PC-9 (cell line): Measurements from ENCODE around the gene GLB1L2. TPM values are rescaled to one million over a fixed set of nuclear protein-coding genes. Genes with fewer than 3 reads are reported as not detected.

Experiments
- BruUV-seq: library from RNA; stranded (reverse); fragments of 400-500 nt; replicated peaks from 2 replicates; lab custom pipeline; 2021; lab: Mats Ljungman, UMichigan
- CTCF ChIA-PET: fragments of 300-600 bp; sonication (Branson Sonifier 250); formaldehyde crosslinking; loops from one replicate; lab custom pipeline; 2022; ENCODE audit warnings: antibody characterized with exemption; lab: Charles Lee
- POLR2A ChIA-PET: fragments of 300-600 bp; sonication (Branson Sonifier 250); formaldehyde crosslinking; loops from one replicate; lab custom pipeline; 2022; ENCODE audit warnings: antibody characterized with exemption; ENCODE audit not compliant: unreplicated experiment; lab: Charles Lee
- DNase-seq, 2 experiments: peaks; one replicate each; pipeline versions ENCODE4 v3.0.0 to v3.0.0-alpha.2; 2015 to 2022; ENCODE audit warnings: mixed read lengths in 1 of 2
- H2AFZ ChIP-seq: fragments of 200-600 bp; sonication (generic); 2 replicates; pipeline ENCODE4 v1.8.1; 2017; ENCODE audit warnings: antibody characterized with exemption
- H3F3A ChIP-seq: fragments of 200-600 bp; sonication (generic); 2 replicates; pipeline ENCODE4 v1.8.1; 2017; ENCODE audit warnings: antibody characterized with exemption, mild to moderate bottlenecking, low read depth; ENCODE audit not compliant: insufficient read depth
- H3K27ac ChIP-seq: fragments of 200-600 bp; sonication (generic); 2 replicates; pipeline ENCODE4 v1.6.1; 2016; ENCODE audit warnings: mixed run types
- H3K27me3 ChIP-seq: fragments of 200-600 bp; sonication (generic); 2 replicates; pipeline ENCODE4 v1.6.1; 2016; ENCODE audit warnings: low read depth, mixed run types; ENCODE audit not compliant: insufficient read depth
- H3K36me3 ChIP-seq: fragments of 200-600 bp; sonication (generic); 2 replicates; pipeline ENCODE4 v1.6.1; 2016; ENCODE audit warnings: low read depth, mixed run types
- H3K4me1 ChIP-seq: fragments of 200-600 bp; sonication (generic); replicated peaks from 2 replicates; pipeline ENCODE4 v1.6.1; 2016; ENCODE audit warnings: mixed run types; ENCODE audit not compliant: insufficient read depth
- H3K4me2 ChIP-seq: fragments of 200-600 bp; sonication (generic); 2 replicates; pipeline ENCODE4 v1.6.1; 2017; ENCODE audit warnings: mixed run types
- H3K4me3 ChIP-seq: fragments of 200-600 bp; sonication (generic); 2 replicates; pipeline ENCODE4 v1.6.1; 2016; ENCODE audit warnings: mixed run types
- H3K79me2 ChIP-seq: fragments of 200-600 bp; sonication (generic); 2 replicates; pipeline ENCODE4 v1.6.1; 2017; ENCODE audit warnings: low read depth, mixed run types
- H3K9me2 ChIP-seq: fragments of 200-600 bp; sonication (generic); 2 replicates; pipeline ENCODE4 v1.8.1; 2017; ENCODE audit warnings: mild to moderate bottlenecking; ENCODE audit not compliant: insufficient read depth
- H3K9me3 ChIP-seq: fragments of 200-600 bp; sonication (generic); 2 replicates; pipeline ENCODE4 v1.8.1; 2016; ENCODE audit warnings: low read depth; ENCODE audit not compliant: insufficient read depth
- H4K20me1 ChIP-seq: fragments of 200-600 bp; sonication (generic); 2 replicates; pipeline ENCODE4 v1.8.1; 2017; ENCODE audit not compliant: insufficient read depth
- EZH2 ChIP-seq: fragments of 200-600 bp; sonication (generic); IDR thresholded peaks from 2 replicates; pipeline ENCODE4 v1.8.0; 2017; ENCODE audit warnings: antibody characterized with exemption, low read depth
- intact Hi-C: fragments of 100-400 bp; cut with micrococcal nuclease; formaldehyde crosslinking; loops from one replicate; pipeline ENCODE4 v1.10.0; 2022; ENCODE audit not compliant: unreplicated experiment
- total RNA-seq: library from RNA; stranded (reverse); gene quantifications from 2 replicates; pipeline ENCODE4 v1.2.3, GENCODE V29; 2021
- TF ChIP-seq, protein P1 (sequence below): fragments of 200-600 bp; sonication (generic); conservative IDR thresholded peaks from 2 replicates; pipeline ENCODE4 v1.6.1; 2017; ENCODE audit warnings: mixed run types, antibody characterized with exemption, mild to moderate bottlenecking, moderate library complexity

GLB1L2 gene
- total RNA-seq, 1 experiment from 2014 or later: 32.2 TPM

DNA sequence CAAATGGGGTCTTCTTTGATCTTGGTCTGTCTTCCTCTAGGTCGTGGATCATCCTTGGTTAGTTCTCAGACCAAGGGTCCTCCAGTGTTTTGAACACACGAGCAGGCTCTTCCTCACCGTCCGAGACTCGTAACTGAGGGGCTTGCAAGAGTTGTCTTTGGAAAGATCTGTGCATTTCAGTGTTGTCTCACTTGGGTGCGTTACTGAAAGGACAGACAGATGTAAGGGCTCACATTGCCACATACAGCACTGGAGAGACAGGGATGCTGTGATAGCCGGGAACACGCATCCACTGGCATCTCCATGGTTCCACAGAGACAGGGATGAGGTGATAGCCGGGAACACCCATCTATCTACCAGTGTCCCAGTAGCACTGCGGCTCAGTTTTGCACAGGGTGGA is 15.7 kb downstream of the GLB1L2 start:
- TF ChIP-seq EZH2: no peak
- TF ChIP-seq, protein P1, sequence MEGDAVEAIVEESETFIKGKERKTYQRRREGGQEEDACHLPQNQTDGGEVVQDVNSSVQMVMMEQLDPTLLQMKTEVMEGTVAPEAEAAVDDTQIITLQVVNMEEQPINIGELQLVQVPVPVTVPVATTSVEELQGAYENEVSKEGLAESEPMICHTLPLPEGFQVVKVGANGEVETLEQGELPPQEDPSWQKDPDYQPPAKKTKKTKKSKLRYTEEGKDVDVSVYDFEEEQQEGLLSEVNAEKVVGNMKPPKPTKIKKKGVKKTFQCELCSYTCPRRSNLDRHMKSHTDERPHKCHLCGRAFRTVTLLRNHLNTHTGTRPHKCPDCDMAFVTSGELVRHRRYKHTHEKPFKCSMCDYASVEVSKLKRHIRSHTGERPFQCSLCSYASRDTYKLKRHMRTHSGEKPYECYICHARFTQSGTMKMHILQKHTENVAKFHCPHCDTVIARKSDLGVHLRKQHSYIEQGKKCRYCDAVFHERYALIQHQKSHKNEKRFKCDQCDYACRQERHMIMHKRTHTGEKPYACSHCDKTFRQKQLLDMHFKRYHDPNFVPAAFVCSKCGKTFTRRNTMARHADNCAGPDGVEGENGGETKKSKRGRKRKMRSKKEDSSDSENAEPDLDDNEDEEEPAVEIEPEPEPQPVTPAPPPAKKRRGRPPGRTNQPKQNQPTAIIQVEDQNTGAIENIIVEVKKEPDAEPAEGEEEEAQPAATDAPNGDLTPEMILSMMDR: no peak
- no peaks in the 10 kb centered on the region for H3K79me2 ChIP-seq
- H3F3A ChIP-seq: no peaks in the 10 kb centered on the region; the same call in 1 of the 2 replicates
- H2AFZ ChIP-seq: no peak overlapping the region
- no peak overlapping the region for H3K4me3 ChIP-seq
- H3K9me2 ChIP-seq: no peaks in the 10 kb centered on the region
- ChIA-PET CTCF (no interaction called here), POLR2A (no interaction called here)
- H3K4me1 ChIP-seq: no peaks in the 10 kb centered on the region
- BruUV-seq: no TSS peak
- no peaks in the 10 kb centered on the region for H4K20me1 ChIP-seq
- H3K9me3 ChIP-seq: no peaks in the 10 kb centered on the region
- H3K36me3 ChIP-seq: no peaks in the 10 kb centered on the region
- intact Hi-C loops: no loop called here
- no peak overlapping the region for H3K27ac ChIP-seq
- no peak overlapping the region for H3K4me2 ChIP-seq
- DNase-seq: no peak
- H3K27me3 ChIP-seq: no peaks in the 10 kb centered on the region

DNA sequence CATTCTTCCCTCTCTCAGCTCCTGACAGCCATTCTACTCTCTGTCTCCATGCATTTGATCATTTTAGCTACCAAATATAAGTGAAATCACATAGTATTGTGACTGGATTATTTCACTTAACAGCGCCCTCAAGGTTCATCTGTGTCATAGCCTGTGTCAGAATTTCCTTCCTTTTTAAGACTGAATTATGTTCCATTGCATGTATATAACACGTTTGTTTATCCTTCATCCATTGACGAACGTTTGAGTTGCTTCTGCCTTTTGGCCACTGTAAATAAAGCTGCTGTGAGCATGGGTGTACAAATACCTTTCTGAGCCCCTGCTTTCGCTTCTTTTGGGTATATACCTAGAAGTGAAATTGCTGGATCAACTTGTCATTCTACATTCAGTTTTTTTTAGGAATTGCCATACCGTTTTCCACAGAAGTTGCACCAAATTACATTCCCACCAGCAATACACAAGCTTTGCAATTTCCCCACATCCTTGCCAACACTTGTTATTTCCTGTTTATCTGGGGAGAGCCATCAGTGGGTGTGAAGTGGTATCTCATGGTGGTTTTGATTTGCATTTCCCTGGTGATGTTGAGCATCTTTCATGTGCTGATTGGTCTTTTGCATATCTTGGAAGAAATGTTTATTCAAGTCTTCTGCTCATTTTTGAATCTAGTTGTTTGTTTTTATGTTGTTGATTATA is 17.5 kb downstream of the GLB1L2 start:
- intact Hi-C loops: no loop called here
- H3K36me3 ChIP-seq: no peaks in the 10 kb centered on the region
- H3K27ac ChIP-seq: no peak overlapping the region
- no peak overlapping the region for H2AFZ ChIP-seq
- H3K4me2 ChIP-seq: no peak overlapping the region
- no peaks in the 10 kb centered on the region for H4K20me1 ChIP-seq
- no peak overlapping the region for H3K4me3 ChIP-seq
- POLR2A ChIA-PET: no interaction called here
- no peaks in the 10 kb centered on the region for H3K9me3 ChIP-seq
- H3K4me1 ChIP-seq: no peaks in the 10 kb centered on the region
- no TSS peak for BruUV-seq
- no peaks in the 10 kb centered on the region for H3K27me3 ChIP-seq
- TF ChIP-seq EZH2: no peak
- TF ChIP-seq, protein P1: no peak
- H3F3A ChIP-seq: no peaks in the 10 kb centered on the region; the same call in 1 of the 2 replicates
- no peaks in the 10 kb centered on the region for H3K79me2 ChIP-seq
- CTCF ChIA-PET: no interaction called here
- H3K9me2 ChIP-seq: no peaks in the 10 kb centered on the region
- DNase-seq: no peak

DNA sequence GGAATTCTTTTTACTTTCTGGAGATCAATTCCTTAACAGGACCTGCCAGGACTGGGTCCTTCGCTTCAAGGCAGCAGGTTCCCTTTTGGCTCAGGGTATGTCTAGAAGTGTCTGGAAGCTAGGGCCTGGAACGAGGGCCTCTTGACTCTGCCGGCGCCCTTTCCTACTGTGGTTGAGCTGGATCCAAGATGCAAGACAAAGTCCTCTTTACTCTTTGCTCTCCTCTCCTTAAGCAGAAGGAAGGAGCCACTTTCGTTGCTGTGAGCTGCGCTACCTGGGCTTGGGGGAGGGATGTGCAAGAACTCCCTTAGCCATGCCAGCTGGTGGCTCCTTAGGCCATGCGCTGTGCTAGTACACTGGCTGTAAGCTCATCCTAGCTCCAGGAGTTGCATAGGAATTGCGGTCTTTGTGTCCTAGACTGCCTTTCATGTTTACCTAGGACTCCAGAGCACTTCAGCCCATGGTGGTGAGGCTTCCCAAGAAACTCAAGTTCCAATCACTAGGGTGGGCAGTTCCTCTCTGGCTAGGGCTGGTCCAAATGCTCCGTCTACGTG is 18.1 kb downstream of the GLB1L2 start:
- BruUV-seq: no TSS peak
- CTCF ChIA-PET: no interaction called here
- H3K27ac ChIP-seq: no peak overlapping the region

More for the DNA sequence above, 18.1 kb downstream of the GLB1L2 start:
- Histone ChIP-seq H3K36me3 (no peaks in the 10 kb centered on the region), H3K4me2 (no peak overlapping the region), H3K4me3 (no peak overlapping the region), H3K4me1 (peaks cover under 1% of the 10 kb centered on the region; the same call in 1 of the 2 replicates), H2AFZ (no peak overlapping the region), H3K9me3 (no peaks in the 10 kb centered on the region), H3K27me3 (no peaks in the 10 kb centered on the region), H3F3A (no peaks in the 10 kb centered on the region; the same call in 1 of the 2 replicates), H4K20me1 (no peaks in the 10 kb centered on the region), H3K9me2 (no peaks in the 10 kb centered on the region), H3K79me2 (no peaks in the 10 kb centered on the region)
- POLR2A ChIA-PET: no interaction called here
- intact Hi-C loops: no loop called here
- DNase-seq: no peak
- TF ChIP-seq, protein P1: no peak
- TF ChIP-seq EZH2: no peak
